Measurements from ENCODE around the gene DEPP1.

DEPP1 gene

DNA sequence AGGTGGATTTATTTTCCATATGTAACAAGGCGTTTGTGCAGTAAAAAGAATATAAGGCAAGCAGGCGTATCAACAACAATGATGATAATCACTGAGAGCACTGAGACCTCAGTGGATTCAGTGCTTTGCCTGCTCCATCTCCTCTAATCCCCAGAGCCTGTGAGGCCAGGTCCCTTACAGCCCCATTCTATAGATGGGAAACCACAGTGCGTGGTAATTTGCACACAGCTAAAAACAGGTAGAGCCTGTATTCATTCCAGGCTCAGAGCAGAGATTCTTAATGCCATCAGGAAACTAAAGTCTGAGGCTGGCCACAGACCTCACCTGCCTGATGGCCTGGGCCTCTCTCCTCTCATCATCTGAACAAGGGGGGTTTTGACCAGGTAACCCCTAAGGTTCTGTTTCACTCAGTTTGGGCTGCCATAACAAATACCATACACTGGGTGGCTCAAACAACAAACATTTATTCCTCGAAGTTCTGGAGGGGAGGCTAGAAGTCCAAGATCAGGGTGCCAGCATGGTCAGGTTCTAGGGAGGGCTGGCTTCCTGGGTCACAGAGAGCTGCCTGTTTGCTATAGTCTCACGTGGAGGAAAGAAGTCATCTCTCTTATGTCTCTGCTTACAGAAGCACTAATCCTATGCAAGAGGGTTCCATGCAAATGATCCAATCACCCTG is 29.3 kb downstream of the DEPP1 start:
- CTCF ChIA-PET: interaction anchor here (0.6 to 1.9 kb wide), 3 partner anchors 16 to 58 kb away, joined by 3 to 5 read pairs (median 4); no protein-coding TSS in a partner anchor
- no peak overlapping the region for H3K4me3 ChIP-seq (ENCODE audit: low read depth, low read length)
- no peak for TF ChIP-seq ZNF398 (tag by site-specific recombination; IDR thresholded peaks at IDR 0.05)
- no peak for TF ChIP-seq ZNF629 (tag by site-specific recombination; IDR thresholded peaks at IDR 0.05)
- peaks cover 3% of the 10 kb centered on the region for H3K4me1 ChIP-seq (ENCODE audit: control insufficient read depth, insufficient read depth, low read length)
- POLR2A ChIA-PET: interaction anchor here (1.3 kb wide), 1 partner anchor 10 kb away, joined by 4 read pairs; the partner anchor contains the start of gene RASSF4
- no peak overlapping the region for H3K27ac ChIP-seq (ENCODE audit: extremely low read depth, low read depth, low read length)
- H3K36me3 ChIP-seq (ENCODE audit: control insufficient read depth in 2 of 2, insufficient read depth in 1 of 2, low read length in 2 of 2): no peaks in the 10 kb centered on the region
- H3K9me3 ChIP-seq (ENCODE audit: control insufficient read depth, insufficient read depth, low read depth, low read length): no peaks in the 10 kb centered on the region

DNA sequence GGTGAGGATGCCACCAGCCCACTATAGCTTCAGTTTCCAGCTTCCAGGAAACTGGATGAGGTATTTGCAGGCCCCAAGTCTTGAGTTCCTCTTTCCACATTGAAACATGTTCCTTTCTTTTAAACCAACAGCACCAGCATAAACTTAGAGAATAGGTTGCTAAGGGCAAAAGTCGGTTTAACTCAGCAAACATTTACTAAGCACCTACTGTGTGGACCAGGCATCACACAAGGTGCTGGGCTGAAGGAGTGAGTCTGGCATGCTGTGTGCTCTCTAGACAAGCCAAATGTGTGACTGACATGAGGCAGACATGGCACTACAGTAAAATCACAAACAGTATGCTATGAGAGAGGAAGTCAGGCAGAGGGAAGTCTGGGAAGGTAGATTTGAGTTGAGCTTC is 30.0 kb downstream of the DEPP1 start:
- Histone ChIP-seq H3K4me3 (ENCODE audit: low read depth, low read length) (no peak overlapping the region), H3K9me3 (ENCODE audit: control insufficient read depth, insufficient read depth, low read depth, low read length) (no peaks in the 10 kb centered on the region), H3K4me1 (ENCODE audit: control insufficient read depth, insufficient read depth, low read length) (peaks cover 3% of the 10 kb centered on the region), H3K36me3 (ENCODE audit: control insufficient read depth in 2 of 2, insufficient read depth in 1 of 2, low read length in 2 of 2) (no peaks in the 10 kb centered on the region), H3K27ac (ENCODE audit: extremely low read depth, low read depth, low read length) (no peak overlapping the region)
- ChIA-PET POLR2A (no interaction called here), CTCF (interaction anchor here (0.6 to 1.9 kb wide), 3 partner anchors 16 to 59 kb away, joined by 3 to 5 read pairs (median 4); no protein-coding TSS in a partner anchor)
- TF ChIP-seq ZBTB49 (tag by site-specific recombination; IDR thresholded peaks at IDR 0.05; ENCODE audit: low read depth) (no peak), ZNF558 (tag by site-specific recombination; IDR thresholded peaks at IDR 0.05) (no peak), ZNF830 (tag by site-specific recombination; IDR thresholded peaks at IDR 0.05; ENCODE audit: low read depth) (no peak), ZNF366 (tag by site-specific recombination; conservative IDR thresholded peaks at IDR 0.05) (no peak), ZNF776 (tag by site-specific recombination; IDR thresholded peaks at IDR 0.05; ENCODE audit: borderline replicate concordance) (no peak)

GRCh38 chr10:44947371-44948152 is 31.0 kb downstream of the DEPP1 start:
- POLR2A ChIA-PET: interaction anchor here (0.5 kb wide), 1 partner anchor 105 kb away, joined by 3 read pairs; no protein-coding TSS in a partner anchor
- CTCF ChIA-PET: interaction anchor here (0.5 to 1.9 kb wide), 4 partner anchors 15 to 1067 kb away, joined by 3 to 5 read pairs (median 4); no protein-coding TSS in a partner anchor
- H3K36me3 ChIP-seq (ENCODE audit: control insufficient read depth in 2 of 2, insufficient read depth in 1 of 2, low read length in 2 of 2): no peaks in the 10 kb centered on the region
- no peak overlapping the region for H3K27ac ChIP-seq (ENCODE audit: extremely low read depth, low read depth, low read length)
- no peaks in the 10 kb centered on the region for H3K9me3 ChIP-seq (ENCODE audit: control insufficient read depth, insufficient read depth, low read depth, low read length)
- TF ChIP-seq, protein P1, sequence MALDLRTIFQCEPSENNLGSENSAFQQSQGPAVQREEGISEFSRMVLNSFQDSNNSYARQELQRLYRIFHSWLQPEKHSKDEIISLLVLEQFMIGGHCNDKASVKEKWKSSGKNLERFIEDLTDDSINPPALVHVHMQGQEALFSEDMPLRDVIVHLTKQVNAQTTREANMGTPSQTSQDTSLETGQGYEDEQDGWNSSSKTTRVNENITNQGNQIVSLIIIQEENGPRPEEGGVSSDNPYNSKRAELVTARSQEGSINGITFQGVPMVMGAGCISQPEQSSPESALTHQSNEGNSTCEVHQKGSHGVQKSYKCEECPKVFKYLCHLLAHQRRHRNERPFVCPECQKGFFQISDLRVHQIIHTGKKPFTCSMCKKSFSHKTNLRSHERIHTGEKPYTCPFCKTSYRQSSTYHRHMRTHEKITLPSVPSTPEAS (tag by site-specific recombination; IDR thresholded peaks at IDR 0.05): no peak
- TF ChIP-seq ZFP37 (tag by site-specific recombination; IDR thresholded peaks at IDR 0.05) (no peak), ZNF157 (tag by site-specific recombination; IDR thresholded peaks at IDR 0.05) (no peak)
- H3K4me1 ChIP-seq (ENCODE audit: control insufficient read depth, insufficient read depth, low read length): peaks cover 3% of the 10 kb centered on the region
- no peak overlapping the region for H3K4me3 ChIP-seq (ENCODE audit: low read depth, low read length)
